Right lobe of liver (tissue), 4 donors: ENCODE results near the gene CCNF.

Source experiments
- CTCF ChIP-seq, 4 donors: fragments of 200-600 bp in 3 of 4; fragments of 450-650 bp in 1 of 4; IDR thresholded peaks; one replicate each; pipeline versions ENCODE4 v1.5.1 to v1.8.0; 2016 to 2022; ENCODE audit warnings: antibody characterized with exemption in 4 of 4, mild to moderate bottlenecking in 2 of 4
- POLR2A ChIP-seq: fragments of 450-650 bp; IDR thresholded peaks from one replicate; pipeline ENCODE4 v1.6.1; 2017; ENCODE audit warnings: antibody characterized with exemption, mild to moderate bottlenecking
- donor health status: DM: no; HTN: no; CAD: no.
- donor health status: DM: no; HTN: no; CAD: no.
- donor health status: DM: no; HTN: yes; CAD: no.

- TF ChIP-seq POLR2A (no peak), CTCF (IDR thresholded peaks at IDR 0.05) (no peak)
These were observed 3.7 kb downstream of the CCNF start for GRCh38 chr16:2432801-2433505.
